HCT116 (cell line): ENCODE results near the gene MICALL1. TPM values are rescaled to one million over a fixed set of nuclear protein-coding genes. Genes with fewer than 3 reads are reported as not detected.

Experiments used
- ATAC-seq: fragments of 200-7000 bp; cut with Tn5 transposase; 2 replicates; pipeline ENCODE4 v1.9.1; 2020; ENCODE audit warnings: mild to moderate bottlenecking, moderate library complexity
- BruUV-seq: library from RNA; stranded (reverse); fragments of 400-500 nt; replicated peaks from 2 replicates; lab custom pipeline; 2021; lab: Mats Ljungman, UMichigan
- CTCF ChIA-PET: fragments of 300-600 bp; sonication (Branson Sonifier 250); formaldehyde crosslinking; loops from one replicate; lab custom pipeline; 2021; ENCODE audit warnings: antibody characterized with exemption; lab: Charles Lee
- POLR2A ChIA-PET: fragments of 300-600, 350-600 bp; sonication (Branson Sonifier 250); formaldehyde crosslinking; loops from one replicate; lab custom pipeline; 2021; ENCODE audit warnings: antibody characterized with exemption; lab: Charles Lee
- RAD21 ChIA-PET, 2 experiments: fragments of 300-600 bp; sonication (Branson Sonifier 250); formaldehyde crosslinking; loops; one replicate each; lab custom pipeline; 2023; ENCODE audit warnings: low total read pairs in 2 of 2; ENCODE audit not compliant: uncharacterized antibody in 2 of 2, unreplicated experiment in 2 of 2, low non-redundant PET in 1 of 2; lab: Charles Lee
- DNase-seq: peaks from one replicate; pipeline ENCODE4 v3.0.0-alpha.2; 2010; ENCODE audit warnings: low read depth, low spot score
- H2AFZ ChIP-seq: fragments of 200-600 bp; shearing (Covaris generic), sonication (generic); 2 replicates; pipeline ENCODE4 v1.6.1; 2017; ENCODE audit warnings: low read depth, mixed run types, mixed read lengths, antibody characterized with exemption, low read length; ENCODE audit not compliant: poor library complexity, severe bottlenecking
- H3K27ac ChIP-seq: 2 replicates; pipeline ENCODE4 v1.5.1; 2012; ENCODE audit warnings: low read depth, low read length
- H3K27me3 ChIP-seq: fragments of 200-600 bp; sonication (generic); 2 replicates; pipeline ENCODE4 v1.6.1; 2016; ENCODE audit warnings: mixed run types, low read length, mixed read lengths; ENCODE audit not compliant: insufficient read depth
- H3K36me3 ChIP-seq, 2 experiments: fragments of 200-500 bp in 1 of 2; fragments of 200-600 bp in 1 of 2; sonication (Bioruptor generic) in 1 of 2; sonication (generic) in 1 of 2; 2 replicates each; pipeline versions ENCODE4 v1.5.1 to v1.6.1; 2014 to 2016; ENCODE audit warnings: low read length in 2 of 2, inconsistent platforms in 1 of 2, mixed read lengths in 1 of 2, mixed run types in 1 of 2; ENCODE audit not compliant: insufficient read depth in 2 of 2, control insufficient read depth in 1 of 2
- H3K4me1 ChIP-seq, 2 experiments: fragments of 200-600 bp in 1 of 2; sonication (generic) in 1 of 2; 2 replicates each; pipeline versions ENCODE4 v1.5.1 to v1.6.1; 2012 to 2017; ENCODE audit warnings: low read length in 2 of 2, inconsistent platforms in 1 of 2, mild to moderate bottlenecking in 1 of 2, mixed read lengths in 1 of 2, mixed run types in 1 of 2, moderate library complexity in 1 of 2; ENCODE audit not compliant: insufficient read depth in 2 of 2, control insufficient read depth in 1 of 2
- H3K4me2 ChIP-seq: fragments of 200-600 bp; sonication (generic); 2 replicates; pipeline ENCODE4 v1.6.1; 2017; ENCODE audit warnings: mixed run types, low read length, mixed read lengths
- H3K4me3 ChIP-seq, 2 experiments: fragments of 200-600 bp in 1 of 2; sonication (generic) in 1 of 2; replicated peaks in 1 of 2; 2 replicates each; pipeline ENCODE4 v1.5.1; 2011 to 2016; ENCODE audit warnings: low read length in 2 of 2, control low read depth in 1 of 2, low read depth in 1 of 2, mild to moderate bottlenecking in 1 of 2, mixed read lengths in 1 of 2, mixed run types in 1 of 2
- H3K79me2 ChIP-seq: fragments of 200-600 bp; sonication (generic); 2 replicates; pipeline ENCODE4 v1.6.1; 2017; ENCODE audit warnings: mild to moderate bottlenecking, mixed run types, low read length, moderate library complexity, mixed read lengths; ENCODE audit not compliant: insufficient read depth
- H3K9ac ChIP-seq: fragments of 200-600 bp; sonication (generic); 2 replicates; pipeline ENCODE4 v1.6.1; 2016; ENCODE audit warnings: low read length, mixed read lengths
- H3K9me2 ChIP-seq: fragments of 200-600 bp; sonication (generic), shearing (Covaris generic); 2 replicates; pipeline ENCODE4 v1.6.1; 2017; ENCODE audit warnings: mixed run types, mild to moderate bottlenecking, moderate library complexity; ENCODE audit not compliant: insufficient read depth
- H3K9me3 ChIP-seq, 2 experiments: fragments of 200-500 bp in 1 of 2; fragments of 200-600 bp in 1 of 2; sonication (Bioruptor generic) in 1 of 2; sonication (generic) in 1 of 2; 2 replicates each; pipeline ENCODE4 v1.6.1; 2014 to 2017; ENCODE audit warnings: low read length in 2 of 2, mixed read lengths in 2 of 2, inconsistent platforms in 1 of 2, low read depth in 1 of 2, mild to moderate bottlenecking in 1 of 2, mixed run types in 1 of 2, moderate library complexity in 1 of 2; ENCODE audit not compliant: control insufficient read depth in 1 of 2, insufficient read depth in 1 of 2
- H4K20me1 ChIP-seq: fragments of 200-600 bp; sonication (generic), shearing (Covaris generic); 2 replicates; pipeline ENCODE4 v1.6.1; 2017; ENCODE audit warnings: mixed run types, mild to moderate bottlenecking, moderate library complexity; ENCODE audit not compliant: insufficient read depth
- CBX3 ChIP-seq: IDR thresholded peaks from 2 replicates; pipeline ENCODE4 v1.6.1; 2012; ENCODE audit warnings: low read depth
- ELF1 ChIP-seq: IDR thresholded peaks from 2 replicates; pipeline ENCODE4 v1.6.1; 2012; ENCODE audit warnings: low read depth, borderline replicate concordance
- EZH2 ChIP-seq: fragments of 200-600 bp; sonication (generic); IDR thresholded peaks from 2 replicates; pipeline ENCODE4 v1.6.1; 2017; ENCODE audit warnings: antibody characterized with exemption, mixed run types
- JUND ChIP-seq: IDR thresholded peaks from 2 replicates; pipeline ENCODE4 v1.6.1; 2012
- RAD21 ChIP-seq: IDR thresholded peaks from 2 replicates; pipeline ENCODE4 v1.6.1; 2012; ENCODE audit warnings: low read depth, mild to moderate bottlenecking
- SIN3A ChIP-seq: IDR thresholded peaks from 2 replicates; pipeline ENCODE4 v1.6.1; 2012; ENCODE audit warnings: low read depth
- SRF ChIP-seq: IDR thresholded peaks from 2 replicates; pipeline ENCODE4 v1.6.1; 2012; ENCODE audit warnings: low read depth
- YY1 ChIP-seq: IDR thresholded peaks from 2 replicates; pipeline ENCODE4 v1.6.1; 2011; ENCODE audit warnings: low read length, low read depth, moderate library complexity, mild to moderate bottlenecking; ENCODE audit not compliant: insufficient replicate concordance; ENCODE audit errors: extremely low read depth
- ZNF274 ChIP-seq: fragments of 200-500 bp; sonication (Bioruptor generic); IDR thresholded peaks from 2 replicates; pipeline ENCODE4 v1.6.1; 2014; ENCODE audit warnings: mild to moderate bottlenecking, low read depth, low read length, inconsistent platforms
- intact Hi-C: fragments of 100-400 bp; cut with micrococcal nuclease; formaldehyde crosslinking; loops from 2 replicates; pipeline ENCODE4 v1.10.0; 2022
- total RNA-seq: library from RNA; stranded (reverse); gene quantifications from one replicate; pipeline ENCODE4 v1.2.1, GENCODE V29; 2021; ENCODE audit not compliant: unreplicated experiment
- TF ChIP-seq, protein P1 (sequence below), 3 experiments: fragments of 200-600 bp in 1 of 3; sonication (generic) in 1 of 3; IDR thresholded peaks in 2 of 3; conservative IDR thresholded peaks in 1 of 3; 2 replicates each; pipeline ENCODE4 v1.5.1; 2012 to 2017; ENCODE audit warnings: low read depth in 2 of 3, low read length in 2 of 3, antibody characterized with exemption in 1 of 3, borderline replicate concordance in 1 of 3, control low read depth in 1 of 3, mild to moderate bottlenecking in 1 of 3, mixed read lengths in 1 of 3, mixed run types in 1 of 3, moderate library complexity in 1 of 3; ENCODE audit not compliant: insufficient read depth in 1 of 3

Gene MICALL1
- total RNA-seq, 1 experiment from 2014 or later = 35.2 TPM

GRCh38 chr22:37925767-37926166 is 19.7 kb downstream of the MICALL1 start:
- ATAC-seq (no peak), DNase-seq (no peak)
- Histone ChIP-seq H3K9ac (no peak overlapping the region), H4K20me1 (no peaks in the 10 kb centered on the region), H3K9me2 (no peaks in the 10 kb centered on the region), H3K27me3 (no peaks in the 10 kb centered on the region), H3K9me3 (no peaks in the 10 kb centered on the region), H2AFZ (no peak overlapping the region), H3K79me2 (no peaks in the 10 kb centered on the region), H3K4me1 (no peaks in the 10 kb centered on the region), H3K4me3 (no peak overlapping the region)
- BruUV-seq = no TSS peak
- ChIA-PET POLR2A (no interaction called here), RAD21 (no interaction called here)
- intact Hi-C loops = no loop called here
- TF ChIP-seq RAD21 = no peak
- TF ChIP-seq, all 23 proteins: peak for 0
- CTCF ChIA-PET = interaction anchor here (1.2 kb wide), 1 partner anchor 8 kb away, joined by 5 read pairs; no protein-coding TSS in a partner anchor
- no peak overlapping the region for H3K4me2 ChIP-seq
- H3K27ac ChIP-seq = no peak overlapping the region
- peaks cover 7 to 17% of the 10 kb centered on the region in 2 experiments; a peak in 2 of 4 replicates for H3K36me3 ChIP-seq

GRCh38 chr22:37926358-37926757 is 20.3 kb downstream of the MICALL1 start:
- Histone ChIP-seq H3K4me3 (no peak overlapping the region), H3K4me1 (no peaks in the 10 kb centered on the region), H3K27me3 (no peaks in the 10 kb centered on the region), H3K9me2 (no peaks in the 10 kb centered on the region), H3K9me3 (no peaks in the 10 kb centered on the region), H4K20me1 (no peaks in the 10 kb centered on the region), H3K4me2 (no peak overlapping the region), H2AFZ (no peak overlapping the region), H3K27ac (no peak overlapping the region), H3K36me3 (peaks cover 7 to 17% of the 10 kb centered on the region in 2 experiments; a peak in 2 of 4 replicates), H3K79me2 (no peaks in the 10 kb centered on the region), H3K9ac (no peak overlapping the region)
- intact Hi-C loops = no loop called here
- ChIA-PET RAD21 (no interaction called here), CTCF (no interaction called here), POLR2A (no interaction called here)
- DNase-seq (no peak), ATAC-seq (no peak)
- BruUV-seq = no TSS peak
- TF ChIP-seq CBX3 (no peak), SIN3A (no peak), JUND (no peak), SRF (no peak), ELF1 (no peak), EZH2 (no peak), YY1 (no peak), ZNF274 (no peak)
- TF ChIP-seq, protein P1, sequence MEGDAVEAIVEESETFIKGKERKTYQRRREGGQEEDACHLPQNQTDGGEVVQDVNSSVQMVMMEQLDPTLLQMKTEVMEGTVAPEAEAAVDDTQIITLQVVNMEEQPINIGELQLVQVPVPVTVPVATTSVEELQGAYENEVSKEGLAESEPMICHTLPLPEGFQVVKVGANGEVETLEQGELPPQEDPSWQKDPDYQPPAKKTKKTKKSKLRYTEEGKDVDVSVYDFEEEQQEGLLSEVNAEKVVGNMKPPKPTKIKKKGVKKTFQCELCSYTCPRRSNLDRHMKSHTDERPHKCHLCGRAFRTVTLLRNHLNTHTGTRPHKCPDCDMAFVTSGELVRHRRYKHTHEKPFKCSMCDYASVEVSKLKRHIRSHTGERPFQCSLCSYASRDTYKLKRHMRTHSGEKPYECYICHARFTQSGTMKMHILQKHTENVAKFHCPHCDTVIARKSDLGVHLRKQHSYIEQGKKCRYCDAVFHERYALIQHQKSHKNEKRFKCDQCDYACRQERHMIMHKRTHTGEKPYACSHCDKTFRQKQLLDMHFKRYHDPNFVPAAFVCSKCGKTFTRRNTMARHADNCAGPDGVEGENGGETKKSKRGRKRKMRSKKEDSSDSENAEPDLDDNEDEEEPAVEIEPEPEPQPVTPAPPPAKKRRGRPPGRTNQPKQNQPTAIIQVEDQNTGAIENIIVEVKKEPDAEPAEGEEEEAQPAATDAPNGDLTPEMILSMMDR (IDR thresholded peaks at IDR 0.05 in 2 of 3, conservative IDR thresholded peaks at IDR 0.05 in 1 of 3; ENCODE audit: borderline replicate concordance in 1 of 3, insufficient read depth in 1 of 3, low read depth in 2 of 3, low read length in 2 of 3) = no peak
